ENCODE results near the gene TMEM11. TPM values are rescaled to one million over a fixed set of nuclear protein-coding genes. Genes with fewer than 3 reads are reported as not detected.
A peak's percentile ranks its signal among the peaks of the same experiment; 100 is the strongest.

Gene TMEM11
- total RNA-seq, 4 donors from 2014 or later: 25.6 to 38.0 (median 33.8) TPM

GRCh38 chr17:21184570-21184969 is 29.4 kb downstream of the TMEM11 start:
- 87% methylated on average over 3 of the region's 3 CpGs for WGBS
- DNase-seq (ENCODE audit: low spot score in 2 of 2): no peak
- TF ChIP-seq EP300 (IDR thresholded peaks at IDR 0.05): no peak
- TF ChIP-seq CTCF (IDR thresholded peaks at IDR 0.05): no peak
- no peak for TF ChIP-seq POLR2AphosphoS5 (IDR thresholded peaks at IDR 0.05)
- no peak for TF ChIP-seq POLR2A (IDR thresholded peaks at IDR 0.05)
- Histone ChIP-seq H3K36me3 (peaks cover 44% of the 10 kb centered on the region), H3K4me3 (no peak overlapping the region), H3K27ac (no peak overlapping the region), H3K4me1 (no peaks in the 10 kb centered on the region), H3K9me3 (no peaks in the 10 kb centered on the region), H3K27me3 (no peaks in the 10 kb centered on the region)

GRCh38 chr17:21183468-21183867 is 30.5 kb downstream of the TMEM11 start:
- Histone ChIP-seq H3K4me3 (no peak overlapping the region), H3K36me3 (peaks cover 41% of the 10 kb centered on the region), H3K9me3 (no peaks in the 10 kb centered on the region), H3K4me1 (no peaks in the 10 kb centered on the region), H3K27me3 (no peaks in the 10 kb centered on the region), H3K27ac (no peak overlapping the region)
- DNase-seq (ENCODE audit: low spot score in 2 of 2): peak in 1 of 2 donors; percentile 17
- 80% methylated on average over 5 of the region's 5 CpGs for WGBS
- TF ChIP-seq CTCF (IDR thresholded peaks at IDR 0.05) (no peak), POLR2AphosphoS5 (IDR thresholded peaks at IDR 0.05) (no peak), EP300 (IDR thresholded peaks at IDR 0.05) (no peak), POLR2A (IDR thresholded peaks at IDR 0.05) (no peak)

GRCh38 chr17:21177854-21178600 is 35.9 kb downstream of the TMEM11 start:
- DNase-seq (ENCODE audit: low spot score in 2 of 2): peak; percentile 17 to 57

GRCh38 chr17:21177401-21177800 is 36.6 kb downstream of the TMEM11 start:
- TF ChIP-seq POLR2AphosphoS5 (IDR thresholded peaks at IDR 0.05) (no peak), POLR2A (IDR thresholded peaks at IDR 0.05) (no peak), EP300 (IDR thresholded peaks at IDR 0.05) (no peak), CTCF (IDR thresholded peaks at IDR 0.05) (no peak)
- Histone ChIP-seq H3K4me1 (no peaks in the 10 kb centered on the region), H3K4me3 (no peak overlapping the region), H3K27me3 (no peaks in the 10 kb centered on the region), H3K27ac (no peak overlapping the region), H3K9me3 (no peaks in the 10 kb centered on the region), H3K36me3 (peaks cover 33% of the 10 kb centered on the region)
- DNase-seq (ENCODE audit: low spot score in 2 of 2): peak in 1 of 2 donors; percentile 59
- 90% methylated on average over 8 of the region's 8 CpGs for WGBS

More at GRCh38 chr17:21177854-21178600, 35.9 kb downstream of the TMEM11 start:
- Histone ChIP-seq H3K27me3 (no peaks in the 10 kb centered on the region), H3K4me3 (no peak overlapping the region), H3K27ac (no peak overlapping the region), H3K9me3 (no peaks in the 10 kb centered on the region), H3K4me1 (no peaks in the 10 kb centered on the region), H3K36me3 (peaks cover 27% of the 10 kb centered on the region)
- 99% methylated on average over 13 of the region's 13 CpGs for WGBS
- TF ChIP-seq POLR2A (IDR thresholded peaks at IDR 0.05): no peak
- no peak for TF ChIP-seq POLR2AphosphoS5 (IDR thresholded peaks at IDR 0.05)
- no peak for TF ChIP-seq EP300 (IDR thresholded peaks at IDR 0.05)
- no peak for TF ChIP-seq CTCF (IDR thresholded peaks at IDR 0.05)

- H3K27me3 ChIP-seq: no peaks in the 10 kb centered on the region
- H3K36me3 ChIP-seq: peaks cover 39% of the 10 kb centered on the region
- no peak overlapping the region for H3K27ac ChIP-seq
- TF ChIP-seq POLR2A (IDR thresholded peaks at IDR 0.05) (no peak), EP300 (IDR thresholded peaks at IDR 0.05) (no peak), CTCF (IDR thresholded peaks at IDR 0.05) (no peak), POLR2AphosphoS5 (IDR thresholded peaks at IDR 0.05) (no peak)
- no peaks in the 10 kb centered on the region for H3K4me1 ChIP-seq
- H3K9me3 ChIP-seq: no peaks in the 10 kb centered on the region
- DNase-seq (ENCODE audit: low spot score in 2 of 2): peak; percentile 20 to 65
- 90% methylated on average over 12 of the region's 12 CpGs for WGBS
- no peak overlapping the region for H3K4me3 ChIP-seq
These were observed 37.1 kb downstream of the TMEM11 start for GRCh38 chr17:21176773-21177395.
